ENCODE data around the gene SULT1A2. TPM values are rescaled to one million over a fixed set of nuclear protein-coding genes. Genes with fewer than 3 reads are reported as not detected.

SULT1A2 gene
- total and polyA plus RNA-seq, 2 of the 13 experiments (the other 11 are each of a cell fraction or from before 2014, with no cell fraction given): 33.0 to 34.2 TPM

DNA sequence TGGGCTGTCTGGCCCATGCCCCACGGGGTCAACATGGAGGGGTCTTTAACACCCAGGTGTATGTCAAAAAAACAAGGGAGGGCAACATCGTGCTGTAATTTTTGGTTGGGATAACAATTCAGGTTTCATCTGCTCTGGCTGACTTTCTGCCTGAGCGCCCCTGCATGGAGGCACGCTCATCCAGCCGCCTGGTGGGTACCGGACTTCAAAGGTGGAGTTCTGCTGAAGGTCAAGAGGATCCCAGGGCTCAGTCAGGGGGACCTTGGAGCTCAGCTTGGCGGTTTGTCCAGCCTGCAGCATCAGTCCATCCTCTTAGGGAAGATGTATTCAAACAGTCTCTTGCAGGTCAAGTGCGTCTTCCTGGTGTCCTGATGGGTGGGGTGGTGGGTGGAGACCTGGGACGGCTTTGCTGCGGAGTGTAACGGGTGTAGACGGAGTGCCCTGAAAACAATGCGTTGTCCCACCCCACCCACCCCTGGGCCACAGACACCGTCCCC, 48.5 kb downstream of the SULT1A2 start:
- Histone ChIP-seq H3K79me2 (ENCODE audit: insufficient read depth, low read length) (no peaks in the 10 kb centered on the region), H4K20me1 (ENCODE audit: insufficient read depth, low read length) (no peaks in the 10 kb centered on the region), H3K27ac (ENCODE audit: extremely low read length, insufficient read depth, low read length) (no peak overlapping the region), H3K4me1 (ENCODE audit: insufficient read depth, low read length) (peaks cover 33% of the 10 kb centered on the region), H3K27me3 (ENCODE audit: control insufficient read depth in 1 of 2, insufficient read depth in 2 of 2, low read length in 2 of 2) (peaks cover 0 to 14% of the 10 kb centered on the region in 2 experiments; a peak in 1 of 5 replicates), H3K4me3 (replicated peaks in 1 of 3; ENCODE audit: insufficient read depth in 1 of 3, low read depth in 2 of 3, low read length in 3 of 3) (no peak overlapping the region), H3K4me2 (ENCODE audit: low read depth, low read length) (no peak overlapping the region), H3K36me3 (replicated peaks in 1 of 2; ENCODE audit: control insufficient read depth in 1 of 2, insufficient read depth in 2 of 2, low read length in 2 of 2) (no peaks in the 10 kb centered on the region), H3K9me3 (ENCODE audit: low read length) (no peaks in the 10 kb centered on the region), H2AFZ (ENCODE audit: low read length) (no peak overlapping the region), H3K9ac (ENCODE audit: insufficient read depth, low read depth, low read length) (no peak overlapping the region)
- intact Hi-C loops (cut with micrococcal nuclease; ENCODE audit: unreplicated experiment): loop anchor here (2.0 to 10.0 kb wide), 2 partner anchors 66 to 272 kb away; partner anchors contain the start of gene SULT1A1
- ChIA-PET CTCF (ENCODE audit: low intra/inter-chr PET ratio, low total read pairs) (interaction anchor here (1.7 kb wide), 1 partner anchor 57 kb away, joined by 12 read pairs; the partner anchor contains the start of gene CLN3), POLR2A (no interaction called here)
- 31% methylated on average over 14 of the region's 14 CpGs for WGBS (ENCODE audit: low lambda C conversion rate)
- BruUV-seq (replicated peaks): no TSS peak
- FAIRE-seq: no peak
- in situ Hi-C loops (cut with HindIII; ENCODE audit: extremely low pct_ligation_motif_present, low pct_unique_long_range_greater_than_20kb): no loop called here
- ATAC-seq: peak; percentile 53
- TF ChIP-seq MAFF (IDR thresholded peaks at IDR 0.05; ENCODE audit: low read depth, low read length): no peak
- no peak for TF ChIP-seq ZNF768 (CRISPR knock-in tag; IDR thresholded peaks at IDR 0.05)
- TF ChIP-seq, protein P1, sequence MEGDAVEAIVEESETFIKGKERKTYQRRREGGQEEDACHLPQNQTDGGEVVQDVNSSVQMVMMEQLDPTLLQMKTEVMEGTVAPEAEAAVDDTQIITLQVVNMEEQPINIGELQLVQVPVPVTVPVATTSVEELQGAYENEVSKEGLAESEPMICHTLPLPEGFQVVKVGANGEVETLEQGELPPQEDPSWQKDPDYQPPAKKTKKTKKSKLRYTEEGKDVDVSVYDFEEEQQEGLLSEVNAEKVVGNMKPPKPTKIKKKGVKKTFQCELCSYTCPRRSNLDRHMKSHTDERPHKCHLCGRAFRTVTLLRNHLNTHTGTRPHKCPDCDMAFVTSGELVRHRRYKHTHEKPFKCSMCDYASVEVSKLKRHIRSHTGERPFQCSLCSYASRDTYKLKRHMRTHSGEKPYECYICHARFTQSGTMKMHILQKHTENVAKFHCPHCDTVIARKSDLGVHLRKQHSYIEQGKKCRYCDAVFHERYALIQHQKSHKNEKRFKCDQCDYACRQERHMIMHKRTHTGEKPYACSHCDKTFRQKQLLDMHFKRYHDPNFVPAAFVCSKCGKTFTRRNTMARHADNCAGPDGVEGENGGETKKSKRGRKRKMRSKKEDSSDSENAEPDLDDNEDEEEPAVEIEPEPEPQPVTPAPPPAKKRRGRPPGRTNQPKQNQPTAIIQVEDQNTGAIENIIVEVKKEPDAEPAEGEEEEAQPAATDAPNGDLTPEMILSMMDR (CRISPR knock-in tag; IDR thresholded peaks at IDR 0.05): peak; percentile 30; the same call in 1 of the 2 replicates
- TF ChIP-seq, protein P2, sequence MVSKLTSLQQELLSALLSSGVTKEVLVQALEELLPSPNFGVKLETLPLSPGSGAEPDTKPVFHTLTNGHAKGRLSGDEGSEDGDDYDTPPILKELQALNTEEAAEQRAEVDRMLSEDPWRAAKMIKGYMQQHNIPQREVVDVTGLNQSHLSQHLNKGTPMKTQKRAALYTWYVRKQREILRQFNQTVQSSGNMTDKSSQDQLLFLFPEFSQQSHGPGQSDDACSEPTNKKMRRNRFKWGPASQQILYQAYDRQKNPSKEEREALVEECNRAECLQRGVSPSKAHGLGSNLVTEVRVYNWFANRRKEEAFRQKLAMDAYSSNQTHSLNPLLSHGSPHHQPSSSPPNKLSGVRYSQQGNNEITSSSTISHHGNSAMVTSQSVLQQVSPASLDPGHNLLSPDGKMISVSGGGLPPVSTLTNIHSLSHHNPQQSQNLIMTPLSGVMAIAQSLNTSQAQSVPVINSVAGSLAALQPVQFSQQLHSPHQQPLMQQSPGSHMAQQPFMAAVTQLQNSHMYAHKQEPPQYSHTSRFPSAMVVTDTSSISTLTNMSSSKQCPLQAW (CRISPR knock-in tag; IDR thresholded peaks at IDR 0.05): peak; percentile 52; the same call in 1 of the 2 replicates
- TF ChIP-seq ZNF547 (CRISPR knock-in tag; IDR thresholded peaks at IDR 0.05): no peak
- TF ChIP-seq STAG1 (CRISPR knock-in tag; IDR thresholded peaks at IDR 0.05): peak; percentile 4; the same call in 1 of the 2 replicates
- no peak for DNase-seq (ENCODE audit: low spot score)
